ENCODE measurements around the gene NF2.

NF2 gene

GRCh38 chr22:29638678-29639077 lies 35.2 kb downstream of the NF2 start:
- no peak for DNase-seq (ENCODE audit: low read depth)
- TF ChIP-seq, protein P1, sequence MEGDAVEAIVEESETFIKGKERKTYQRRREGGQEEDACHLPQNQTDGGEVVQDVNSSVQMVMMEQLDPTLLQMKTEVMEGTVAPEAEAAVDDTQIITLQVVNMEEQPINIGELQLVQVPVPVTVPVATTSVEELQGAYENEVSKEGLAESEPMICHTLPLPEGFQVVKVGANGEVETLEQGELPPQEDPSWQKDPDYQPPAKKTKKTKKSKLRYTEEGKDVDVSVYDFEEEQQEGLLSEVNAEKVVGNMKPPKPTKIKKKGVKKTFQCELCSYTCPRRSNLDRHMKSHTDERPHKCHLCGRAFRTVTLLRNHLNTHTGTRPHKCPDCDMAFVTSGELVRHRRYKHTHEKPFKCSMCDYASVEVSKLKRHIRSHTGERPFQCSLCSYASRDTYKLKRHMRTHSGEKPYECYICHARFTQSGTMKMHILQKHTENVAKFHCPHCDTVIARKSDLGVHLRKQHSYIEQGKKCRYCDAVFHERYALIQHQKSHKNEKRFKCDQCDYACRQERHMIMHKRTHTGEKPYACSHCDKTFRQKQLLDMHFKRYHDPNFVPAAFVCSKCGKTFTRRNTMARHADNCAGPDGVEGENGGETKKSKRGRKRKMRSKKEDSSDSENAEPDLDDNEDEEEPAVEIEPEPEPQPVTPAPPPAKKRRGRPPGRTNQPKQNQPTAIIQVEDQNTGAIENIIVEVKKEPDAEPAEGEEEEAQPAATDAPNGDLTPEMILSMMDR (conservative IDR thresholded peaks at IDR 0.05; ENCODE audit: control insufficient read depth, insufficient read depth, low read depth, low read length): no peak
- H3K4me3 ChIP-seq (ENCODE audit: control insufficient read depth, low read depth, low read length): no peak overlapping the region

GRCh38 chr22:29639096-29639495 lies 35.7 kb downstream of the NF2 start:
- H3K4me3 ChIP-seq (ENCODE audit: control insufficient read depth, low read depth, low read length): no peak overlapping the region
- no peak for DNase-seq (ENCODE audit: low read depth)
- TF ChIP-seq, protein P1 (conservative IDR thresholded peaks at IDR 0.05; ENCODE audit: control insufficient read depth, insufficient read depth, low read depth, low read length): no peak

- no peak for DNase-seq (ENCODE audit: low read depth)
- H3K4me3 ChIP-seq (ENCODE audit: control insufficient read depth, low read depth, low read length): no peak overlapping the region
- TF ChIP-seq, protein P1 (conservative IDR thresholded peaks at IDR 0.05; ENCODE audit: control insufficient read depth, insufficient read depth, low read depth, low read length): no peak
Measured at GRCh38 chr22:29641042-29641699, 37.7 kb downstream of the NF2 start.

GRCh38 chr22:29641700-29642330 lies 38.4 kb downstream of the NF2 start:
- no peak overlapping the region for H3K4me3 ChIP-seq (ENCODE audit: control insufficient read depth, low read depth, low read length)
- TF ChIP-seq, protein P1 (conservative IDR thresholded peaks at IDR 0.05; ENCODE audit: control insufficient read depth, insufficient read depth, low read depth, low read length): no peak
- DNase-seq (ENCODE audit: low read depth): no peak

- TF ChIP-seq, protein P1 (conservative IDR thresholded peaks at IDR 0.05; ENCODE audit: control insufficient read depth, insufficient read depth, low read depth, low read length): no peak
- DNase-seq (ENCODE audit: low read depth): no peak
- no peak overlapping the region for H3K4me3 ChIP-seq (ENCODE audit: control insufficient read depth, low read depth, low read length)
Measured at GRCh38 chr22:29642694-29643093, 39.3 kb downstream of the NF2 start.

DNA sequence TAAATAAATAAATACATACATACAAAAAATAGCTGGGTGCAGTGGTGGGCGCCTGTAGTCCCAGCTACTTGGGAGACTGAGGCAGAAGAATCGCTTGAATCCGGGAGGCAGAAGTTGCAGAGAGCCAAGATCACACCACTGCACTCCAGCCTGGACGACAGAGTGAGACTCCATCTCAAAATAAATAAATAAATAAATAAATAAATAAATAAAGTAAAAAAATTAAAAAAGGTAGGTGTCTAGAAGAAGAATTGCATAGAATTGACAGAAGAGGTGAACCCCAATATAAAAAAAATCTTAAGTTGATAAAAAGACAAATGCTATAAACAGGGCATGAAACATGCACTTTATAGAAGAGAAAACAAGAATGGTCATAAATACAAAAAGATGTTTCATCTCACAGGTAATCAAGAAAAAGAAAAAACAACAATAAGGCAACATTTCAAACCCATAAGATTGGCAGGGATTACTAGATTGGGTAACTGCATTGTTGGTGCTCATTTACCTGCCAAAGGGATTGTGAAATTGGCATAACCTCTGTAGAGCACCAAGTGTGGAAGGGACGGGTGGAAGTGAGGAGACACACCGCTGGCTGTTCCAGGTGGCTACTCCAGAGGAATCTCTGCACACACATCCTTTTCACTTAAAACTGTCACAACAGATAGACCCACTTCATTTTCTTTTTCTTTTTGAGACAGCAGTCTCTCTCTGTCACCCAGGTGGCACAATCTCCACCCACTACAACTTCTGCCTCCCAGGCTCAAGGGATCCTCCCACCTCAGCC lies 44.7 kb downstream of the NF2 start:
- no peak overlapping the region for H3K4me3 ChIP-seq (ENCODE audit: control insufficient read depth, low read depth, low read length)
- TF ChIP-seq, protein P1 (conservative IDR thresholded peaks at IDR 0.05; ENCODE audit: control insufficient read depth, insufficient read depth, low read depth, low read length): no peak
- no peak for DNase-seq (ENCODE audit: low read depth)
